Colonic mucosa (tissue), 4 donors: ENCODE results near the gene WASF2. TPM values are rescaled to one million over a fixed set of nuclear protein-coding genes. Genes with fewer than 3 reads are reported as not detected.

Source experiments
- DNase-seq: peaks from one replicate; pipeline ENCODE4 v3.0.0-alpha.2; 2020
- H3K27ac ChIP-seq: fragments of 200-600 bp; one replicate; pipeline ENCODE4 v1.8.0; 2021
- H3K27me3 ChIP-seq: fragments of 200-600 bp; one replicate; pipeline ENCODE4 v1.8.0; 2021
- H3K36me3 ChIP-seq: fragments of 200-600 bp; one replicate; pipeline ENCODE4 v1.8.0; 2021
- H3K4me1 ChIP-seq: fragments of 200-600 bp; one replicate; pipeline ENCODE4 v1.8.0; 2021; ENCODE audit warnings: mild to moderate bottlenecking
- H3K4me3 ChIP-seq: fragments of 200-600 bp; one replicate; pipeline ENCODE4 v1.8.0; 2021
- H3K9ac ChIP-seq, 2 donors: one replicate each; pipeline ENCODE4 v1.7.0; 2013; ENCODE audit warnings: control low read depth in 2 of 2, low read depth in 2 of 2, low read length in 2 of 2
- H3K9me3 ChIP-seq: fragments of 200-600 bp; one replicate; pipeline ENCODE4 v1.8.0; 2021
- intact Hi-C: fragments of 100-400 bp; cut with DNase I; formaldehyde crosslinking; loops from one replicate; pipeline ENCODE4 v1.14.1; 2022
- total RNA-seq, 2 donors: library from RNA; stranded (reverse); fragmentation: NEBNext Ultra II Directional in 1 of 2; extraction: Animal tissue kit (Norgen Biotek cat#: 25700) in 1 of 2; gene quantifications; one replicate each; pipeline ENCODE4 v1.2.1, GENCODE V29; 2021
- TF ChIP-seq, protein P1 (sequence below): fragments of 200-600 bp; IDR thresholded peaks from one replicate; pipeline ENCODE4 v1.8.0; 2022; ENCODE audit warnings: antibody characterized with exemption, mild to moderate bottlenecking
- donor health status: healthy.
- donor health status: DM: no; HTN: no; CAD: no.
- donor health status: DM: no; HTN: no; CAD: no.

The WASF2 gene
- total RNA-seq, 2 donors from 2014 or later: 120 to 168 TPM

DNA sequence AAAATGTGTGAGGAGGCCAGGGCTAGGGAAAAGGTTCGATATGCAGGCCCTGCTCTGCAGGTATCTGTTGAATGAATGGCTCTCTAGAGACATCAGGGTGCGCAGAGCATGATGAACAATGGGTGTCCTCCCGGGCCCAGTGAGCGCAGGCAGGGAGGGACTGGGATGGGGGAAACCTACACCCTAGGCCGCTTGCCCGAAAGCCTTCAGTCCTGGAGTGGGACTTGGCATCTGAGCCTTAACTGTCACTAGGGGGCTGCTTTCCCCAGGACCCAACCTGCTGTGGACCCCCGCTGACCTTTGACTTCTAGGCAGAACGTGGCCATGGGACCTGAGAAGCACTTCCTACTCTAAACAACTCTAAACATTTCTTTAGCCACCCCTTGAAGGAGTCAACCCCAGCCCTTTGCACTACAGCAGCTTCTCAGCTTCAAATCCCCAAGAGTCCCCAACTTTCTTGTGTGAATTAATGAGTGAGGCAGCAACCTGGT, 122.8 kb downstream of the WASF2 start:
- no peak for DNase-seq
- Histone ChIP-seq H3K27me3 (no peaks in the 10 kb centered on the region), H3K36me3 (no peaks in the 10 kb centered on the region), H3K9me3 (no peaks in the 10 kb centered on the region), H3K27ac (peak overlapping the region; percentile 93), H3K4me1 (peaks cover 4% of the 10 kb centered on the region), H3K9ac (peak overlapping the region; percentile 81 to 93), H3K4me3 (peak overlapping the region; percentile 67)
- TF ChIP-seq, protein P1, sequence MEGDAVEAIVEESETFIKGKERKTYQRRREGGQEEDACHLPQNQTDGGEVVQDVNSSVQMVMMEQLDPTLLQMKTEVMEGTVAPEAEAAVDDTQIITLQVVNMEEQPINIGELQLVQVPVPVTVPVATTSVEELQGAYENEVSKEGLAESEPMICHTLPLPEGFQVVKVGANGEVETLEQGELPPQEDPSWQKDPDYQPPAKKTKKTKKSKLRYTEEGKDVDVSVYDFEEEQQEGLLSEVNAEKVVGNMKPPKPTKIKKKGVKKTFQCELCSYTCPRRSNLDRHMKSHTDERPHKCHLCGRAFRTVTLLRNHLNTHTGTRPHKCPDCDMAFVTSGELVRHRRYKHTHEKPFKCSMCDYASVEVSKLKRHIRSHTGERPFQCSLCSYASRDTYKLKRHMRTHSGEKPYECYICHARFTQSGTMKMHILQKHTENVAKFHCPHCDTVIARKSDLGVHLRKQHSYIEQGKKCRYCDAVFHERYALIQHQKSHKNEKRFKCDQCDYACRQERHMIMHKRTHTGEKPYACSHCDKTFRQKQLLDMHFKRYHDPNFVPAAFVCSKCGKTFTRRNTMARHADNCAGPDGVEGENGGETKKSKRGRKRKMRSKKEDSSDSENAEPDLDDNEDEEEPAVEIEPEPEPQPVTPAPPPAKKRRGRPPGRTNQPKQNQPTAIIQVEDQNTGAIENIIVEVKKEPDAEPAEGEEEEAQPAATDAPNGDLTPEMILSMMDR: no peak
- intact Hi-C loops: no loop called here

DNA sequence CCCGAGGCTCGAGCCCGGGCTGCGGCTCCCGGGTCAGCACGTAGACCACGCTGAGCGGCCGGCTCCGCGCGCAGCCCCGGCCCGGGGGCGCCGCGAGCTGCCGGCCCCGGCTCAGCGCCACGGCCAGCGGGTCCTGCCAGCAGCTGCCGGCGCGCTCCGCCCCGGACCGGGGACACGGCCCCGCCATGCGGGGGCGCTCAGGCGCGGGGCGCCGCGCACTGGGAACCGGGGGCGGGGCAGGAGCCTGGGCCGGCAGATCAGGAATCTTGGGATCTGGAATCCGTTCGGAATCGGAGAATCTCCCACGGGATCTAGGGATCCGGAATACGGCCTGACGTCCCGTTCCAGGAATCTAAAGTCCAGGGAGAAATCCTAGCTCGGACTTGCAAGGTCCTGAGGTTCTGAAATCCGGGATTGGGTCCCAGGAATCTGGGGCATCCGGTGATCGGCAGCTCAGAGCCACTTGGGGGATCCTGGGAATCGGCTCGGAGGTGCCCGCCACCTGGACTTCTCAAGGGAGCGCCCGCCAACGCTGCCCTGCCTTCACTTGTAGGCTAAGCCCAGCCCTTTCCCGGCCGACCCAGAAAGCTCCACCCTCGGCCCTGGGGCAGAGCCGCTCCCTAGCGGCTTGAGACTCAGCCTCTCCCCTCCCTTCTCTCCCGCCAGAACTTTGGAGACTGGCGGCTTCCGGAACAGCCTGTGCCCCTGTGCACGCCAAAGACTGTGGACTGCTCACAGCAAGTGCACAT, 123.4 kb downstream of the WASF2 start, which contains the start of gene MAP3K6:
MAP3K6 (minus strand) TSS at position 551 of the 749 bp plus-strand sequence; CDS start at position 187, 364 bp downstream.
- Histone ChIP-seq H3K36me3 (no peaks in the 10 kb centered on the region), H3K4me3 (peak within 1 kb of the TSS; percentile 67), H3K4me1 (peaks cover 4% of the 10 kb centered on the region), H3K9ac (peak within 1 kb of the TSS; percentile 81 to 93), H3K9me3 (no peaks in the 10 kb centered on the region), H3K27ac (peak within 1 kb of the TSS; percentile 93), H3K27me3 (no peaks in the 10 kb centered on the region)
- peak; percentile 90 for DNase-seq
- TF ChIP-seq, protein P1: no peak
- intact Hi-C loops: no loop called here

DNA sequence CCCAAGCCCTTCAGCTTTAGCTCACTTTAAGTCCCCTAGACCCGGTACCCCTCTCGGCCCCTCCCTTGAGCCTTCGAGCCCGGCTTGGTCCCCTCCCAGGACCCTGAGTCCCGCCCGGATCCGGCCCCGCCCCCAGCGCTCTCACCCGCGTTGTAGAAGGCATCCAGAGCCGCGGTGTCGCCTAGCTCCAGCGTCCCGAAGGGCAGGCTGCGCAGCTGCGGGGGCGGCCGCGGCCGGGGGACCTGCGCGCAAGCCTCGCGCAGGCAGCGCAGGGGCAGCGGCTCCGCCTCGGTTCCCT, 123.9 kb downstream of the WASF2 start:
- Histone ChIP-seq H3K4me1 (peaks cover 4% of the 10 kb centered on the region), H3K4me3 (peak overlapping the region; percentile 67), H3K9ac (peak overlapping the region; percentile 81 to 87), H3K27me3 (no peaks in the 10 kb centered on the region), H3K36me3 (no peaks in the 10 kb centered on the region), H3K27ac (peak overlapping the region; percentile 93), H3K9me3 (no peaks in the 10 kb centered on the region)
- DNase-seq: peak; percentile 89
- intact Hi-C loops: no loop called here
- TF ChIP-seq, protein P1: no peak

DNA sequence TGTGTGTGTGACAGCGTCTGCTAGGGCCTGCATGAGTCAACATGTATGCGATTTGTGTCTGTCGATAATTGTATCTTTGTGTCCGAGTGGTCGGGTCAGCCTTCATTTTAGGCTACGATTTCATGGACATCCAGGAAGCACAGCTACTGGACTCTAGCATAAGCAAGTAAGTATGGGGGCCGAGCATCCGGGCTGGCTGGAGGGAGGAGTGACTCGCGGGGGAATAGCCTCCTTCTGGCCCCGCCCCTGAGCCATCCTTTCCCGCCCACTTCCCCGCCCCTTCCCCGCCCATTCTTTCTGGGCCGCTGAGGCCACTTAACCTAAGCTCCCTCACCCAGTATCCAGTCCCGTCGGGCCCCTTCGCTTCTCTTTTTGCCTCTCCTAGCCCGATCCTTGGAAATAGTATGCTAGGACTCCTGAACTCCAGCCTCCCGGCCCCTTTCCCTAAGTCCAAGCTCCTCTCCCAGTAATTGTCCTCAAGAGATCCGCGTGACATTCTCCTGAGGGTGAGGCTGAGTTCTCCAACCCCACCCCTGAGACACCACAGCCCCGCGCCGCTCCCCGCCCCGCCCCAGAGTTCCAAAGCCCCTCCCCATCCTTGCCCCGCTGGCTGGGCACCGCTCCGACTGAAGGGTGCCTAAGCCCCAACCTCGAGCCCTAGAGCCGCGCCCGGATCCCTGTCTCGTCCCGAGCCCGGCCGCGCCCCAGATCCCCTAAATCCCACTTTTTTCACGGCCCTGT, 124.4 kb downstream of the WASF2 start:
- Histone ChIP-seq H3K9ac (peak overlapping the region; percentile 81 to 87), H3K9me3 (no peaks in the 10 kb centered on the region), H3K36me3 (no peaks in the 10 kb centered on the region), H3K4me1 (peaks cover 4% of the 10 kb centered on the region), H3K27me3 (no peaks in the 10 kb centered on the region), H3K27ac (peak overlapping the region; percentile 93), H3K4me3 (peak overlapping the region; percentile 67)
- TF ChIP-seq, protein P1: no peak
- intact Hi-C loops: no loop called here
- peak; percentile 93 for DNase-seq

DNA sequence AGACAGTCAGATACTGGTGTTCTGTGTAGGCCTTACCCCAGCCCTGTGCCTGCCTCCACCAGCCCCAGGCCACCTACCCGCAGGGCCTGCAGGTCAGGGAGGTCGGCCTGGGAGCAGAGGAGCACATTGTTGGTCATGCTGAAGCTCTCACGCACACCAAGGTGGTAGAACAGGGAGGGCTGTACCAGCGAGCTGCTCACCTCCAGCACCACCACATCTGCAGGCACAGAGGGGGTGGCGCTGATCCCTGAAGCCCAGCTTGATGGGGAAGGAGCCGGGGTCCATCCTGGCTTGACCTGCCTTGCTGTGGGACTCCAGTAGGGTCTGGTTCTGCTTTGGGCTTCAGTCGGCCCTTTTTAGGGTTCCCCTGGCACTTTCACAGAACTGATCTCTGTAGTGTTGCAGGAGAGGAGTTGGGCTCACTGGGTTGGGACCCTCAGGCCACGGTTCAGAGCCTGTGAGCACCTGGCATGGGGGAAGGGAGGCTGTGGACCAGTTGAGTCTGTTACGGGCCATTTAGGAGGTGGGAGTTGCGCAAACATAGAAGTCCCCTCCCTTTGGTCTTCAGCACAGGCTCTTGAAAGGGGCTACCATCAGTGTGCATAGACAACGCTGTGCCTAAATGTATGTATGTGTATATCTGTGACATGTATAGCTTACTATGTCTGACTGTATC, 125.1 kb downstream of the WASF2 start:
- Histone ChIP-seq H3K4me1 (peaks cover 4% of the 10 kb centered on the region), H3K36me3 (no peaks in the 10 kb centered on the region), H3K9ac (peak overlapping the region; percentile 59 to 87), H3K27ac (peak overlapping the region; percentile 93), H3K4me3 (peak overlapping the region; percentile 67), H3K27me3 (no peaks in the 10 kb centered on the region), H3K9me3 (no peaks in the 10 kb centered on the region)
- DNase-seq: peak; percentile 25
- TF ChIP-seq, protein P1: no peak
- intact Hi-C loops: no loop called here
